ENCODE measurements around the gene B4GALNT3.

The B4GALNT3 gene

GRCh38 chr12:466762-467161 lies 7.0 kb downstream of the B4GALNT3 start:
- TF ChIP-seq POLR2AphosphoS5 (IDR thresholded peaks at IDR 0.05; ENCODE audit: low read depth, low read length) (no peak), PAX5 (IDR thresholded peaks at IDR 0.05; ENCODE audit: insufficient read depth, low read length, severe bottlenecking) (no peak), TAF1 (IDR thresholded peaks at IDR 0.05; ENCODE audit: low read depth, low read length) (no peak), POU2F2 (IDR thresholded peaks at IDR 0.05; ENCODE audit: low read depth, low read length) (no peak), SPI1 (IDR thresholded peaks at IDR 0.05; ENCODE audit: low read depth, low read length) (no peak)

GRCh38 chr12:467591-467990 lies 7.9 kb downstream of the B4GALNT3 start:
- DNase-seq (ENCODE audit: insufficient read length, low spot score) (no peak), FAIRE-seq (no peak)

More at GRCh38 chr12:466762-467161, 7.0 kb downstream of the B4GALNT3 start:
- DNase-seq (ENCODE audit: insufficient read length, low spot score) (no peak), FAIRE-seq (no peak)

GRCh38 chr12:468671-469389 lies 9.1 kb downstream of the B4GALNT3 start:
- FAIRE-seq = no peak
- TF ChIP-seq POLR2AphosphoS5 (IDR thresholded peaks at IDR 0.05; ENCODE audit: low read depth, low read length) (no peak), PAX5 (IDR thresholded peaks at IDR 0.05; ENCODE audit: insufficient read depth, low read length, severe bottlenecking) (no peak), TAF1 (IDR thresholded peaks at IDR 0.05; ENCODE audit: low read depth, low read length) (no peak), POLR2A (IDR thresholded peaks at IDR 0.05; ENCODE audit: low read depth, low read length) (no peak), POU2F2 (IDR thresholded peaks at IDR 0.05; ENCODE audit: low read depth, low read length) (no peak), SPI1 (IDR thresholded peaks at IDR 0.05; ENCODE audit: low read depth, low read length) (no peak)
- no peak for DNase-seq (ENCODE audit: insufficient read length, low spot score)

More at GRCh38 chr12:467591-467990, 7.9 kb downstream of the B4GALNT3 start:
- TF ChIP-seq TAF1 (IDR thresholded peaks at IDR 0.05; ENCODE audit: low read depth, low read length) (no peak), SPI1 (IDR thresholded peaks at IDR 0.05; ENCODE audit: low read depth, low read length) (no peak), POLR2AphosphoS5 (IDR thresholded peaks at IDR 0.05; ENCODE audit: low read depth, low read length) (no peak), PAX5 (IDR thresholded peaks at IDR 0.05; ENCODE audit: insufficient read depth, low read length, severe bottlenecking) (no peak), POLR2A (IDR thresholded peaks at IDR 0.05; ENCODE audit: low read depth, low read length) (no peak), POU2F2 (IDR thresholded peaks at IDR 0.05; ENCODE audit: low read depth, low read length) (no peak)

- TF ChIP-seq POLR2A (IDR thresholded peaks at IDR 0.05; ENCODE audit: low read depth, low read length) = no peak
- TF ChIP-seq TAF1 (IDR thresholded peaks at IDR 0.05; ENCODE audit: low read depth, low read length) = no peak
- TF ChIP-seq SPI1 (IDR thresholded peaks at IDR 0.05; ENCODE audit: low read depth, low read length) = no peak
- no peak for TF ChIP-seq POLR2AphosphoS5 (IDR thresholded peaks at IDR 0.05; ENCODE audit: low read depth, low read length)
- no peak for TF ChIP-seq POU2F2 (IDR thresholded peaks at IDR 0.05; ENCODE audit: low read depth, low read length)
- FAIRE-seq (no peak), DNase-seq (ENCODE audit: insufficient read length, low spot score) (no peak)
These were observed 10.4 kb downstream of the B4GALNT3 start for GRCh38 chr12:470133-470532.

GRCh38 chr12:473198-473597 lies 13.5 kb downstream of the B4GALNT3 start:
- no peak for TF ChIP-seq POLR2AphosphoS5 (IDR thresholded peaks at IDR 0.05; ENCODE audit: low read depth, low read length)
- FAIRE-seq (no peak), DNase-seq (ENCODE audit: insufficient read length, low spot score) (no peak)

GRCh38 chr12:473863-474577 lies 14.3 kb downstream of the B4GALNT3 start:
- no peak for DNase-seq (ENCODE audit: insufficient read length, low spot score)
- TF ChIP-seq POLR2A (IDR thresholded peaks at IDR 0.05; ENCODE audit: low read depth, low read length) (no peak), PAX5 (IDR thresholded peaks at IDR 0.05; ENCODE audit: insufficient read depth, low read length, severe bottlenecking) (no peak), TAF1 (IDR thresholded peaks at IDR 0.05; ENCODE audit: low read depth, low read length) (no peak), POU2F2 (IDR thresholded peaks at IDR 0.05; ENCODE audit: low read depth, low read length) (no peak), SPI1 (IDR thresholded peaks at IDR 0.05; ENCODE audit: low read depth, low read length) (no peak), POLR2AphosphoS5 (IDR thresholded peaks at IDR 0.05; ENCODE audit: low read depth, low read length) (no peak)
- no peak for FAIRE-seq

GRCh38 chr12:475286-475685 lies 15.5 kb downstream of the B4GALNT3 start:
- no peak for FAIRE-seq
- no peak for DNase-seq (ENCODE audit: insufficient read length, low spot score)
- TF ChIP-seq PAX5 (IDR thresholded peaks at IDR 0.05; ENCODE audit: insufficient read depth, low read length, severe bottlenecking) = no peak
- no peak for TF ChIP-seq SPI1 (IDR thresholded peaks at IDR 0.05; ENCODE audit: low read depth, low read length)
- TF ChIP-seq POLR2AphosphoS5 (IDR thresholded peaks at IDR 0.05; ENCODE audit: low read depth, low read length) = no peak
- no peak for TF ChIP-seq TAF1 (IDR thresholded peaks at IDR 0.05; ENCODE audit: low read depth, low read length)
- no peak for TF ChIP-seq POLR2A (IDR thresholded peaks at IDR 0.05; ENCODE audit: low read depth, low read length)
- TF ChIP-seq POU2F2 (IDR thresholded peaks at IDR 0.05; ENCODE audit: low read depth, low read length) = no peak

GRCh38 chr12:479161-479560 lies 19.4 kb downstream of the B4GALNT3 start:
- FAIRE-seq (no peak), DNase-seq (ENCODE audit: insufficient read length, low spot score) (no peak)
- TF ChIP-seq PAX5 (IDR thresholded peaks at IDR 0.05; ENCODE audit: insufficient read depth, low read length, severe bottlenecking) (no peak), SPI1 (IDR thresholded peaks at IDR 0.05; ENCODE audit: low read depth, low read length) (no peak), POLR2AphosphoS5 (IDR thresholded peaks at IDR 0.05; ENCODE audit: low read depth, low read length) (no peak), POU2F2 (IDR thresholded peaks at IDR 0.05; ENCODE audit: low read depth, low read length) (no peak), TAF1 (IDR thresholded peaks at IDR 0.05; ENCODE audit: low read depth, low read length) (no peak), POLR2A (IDR thresholded peaks at IDR 0.05; ENCODE audit: low read depth, low read length) (no peak)

GRCh38 chr12:480831-481816 lies 21.4 kb downstream of the B4GALNT3 start:
- DNase-seq (ENCODE audit: insufficient read length, low spot score) (no peak), FAIRE-seq (no peak)
- TF ChIP-seq PAX5 (IDR thresholded peaks at IDR 0.05; ENCODE audit: insufficient read depth, low read length, severe bottlenecking) (no peak), SPI1 (IDR thresholded peaks at IDR 0.05; ENCODE audit: low read depth, low read length) (no peak)
